Neural cell (in vitro differentiated cells): ENCODE results near the gene AVL9. TPM values are rescaled to one million over a fixed set of nuclear protein-coding genes. Genes with fewer than 3 reads are reported as not detected.

Experiments
- H2AFZ ChIP-seq: fragments of 200-600, 300-800 bp; sonication (generic), shearing (Covaris generic); 2 replicates; pipeline ENCODE4 v1.6.0; 2014; ENCODE audit warnings: low read depth, mild to moderate bottlenecking, antibody characterized with exemption, low read length, moderate library complexity
- H3F3A ChIP-seq: fragments of 200-600 bp; shearing (Covaris generic); 2 replicates; pipeline ENCODE4 v1.6.1; 2016; ENCODE audit warnings: mild to moderate bottlenecking, moderate library complexity, mixed read lengths, antibody characterized with exemption, low read length; ENCODE audit not compliant: insufficient read depth, poor library complexity, severe bottlenecking
- H3K27ac ChIP-seq: fragments of 200-600, 300-800 bp; sonication (generic), shearing (Covaris generic); 2 replicates; pipeline ENCODE4 v1.5.1; 2014; ENCODE audit warnings: mild to moderate bottlenecking, low read length, moderate library complexity
- H3K27me3 ChIP-seq: fragments of 300-800, 200-600 bp; sonication (generic), shearing (Covaris generic); 2 replicates; pipeline ENCODE4 v1.6.0; 2014; ENCODE audit warnings: mild to moderate bottlenecking, low read depth, low read length, moderate library complexity; ENCODE audit not compliant: insufficient read depth
- H3K36me3 ChIP-seq: fragments of 300-800, 200-600 bp; sonication (generic), shearing (Covaris generic); 2 replicates; pipeline ENCODE4 v1.5.1; 2014; ENCODE audit warnings: mild to moderate bottlenecking, antibody characterized with exemption, low read length, moderate library complexity; ENCODE audit not compliant: insufficient read depth
- H3K4me2 ChIP-seq: fragments of 300-800, 200-600 bp; sonication (generic), shearing (Covaris generic); 2 replicates; pipeline ENCODE4 v1.6.0; 2014; ENCODE audit warnings: mild to moderate bottlenecking, low read length
- H3K4me3 ChIP-seq: fragments of 300-800, 200-600 bp; sonication (generic), shearing (Covaris generic); 2 replicates; pipeline ENCODE4 v1.5.1; 2014; ENCODE audit warnings: mild to moderate bottlenecking, low read length, moderate library complexity
- H3K79me2 ChIP-seq: fragments of 200-600 bp; shearing (Covaris generic); replicated peaks from 2 replicates; pipeline ENCODE4 v1.6.0; 2014; ENCODE audit warnings: mild to moderate bottlenecking, low read length, moderate library complexity; ENCODE audit not compliant: insufficient read depth
- H3K9ac ChIP-seq: fragments of 300-800, 200-600 bp; sonication (generic), shearing (Covaris generic); 2 replicates; pipeline ENCODE4 v1.6.1; 2016; ENCODE audit warnings: mild to moderate bottlenecking, low read length, mixed read lengths
- H3K9me2 ChIP-seq: fragments of 200-600 bp; shearing (Covaris generic); 2 replicates; pipeline ENCODE4 v1.6.1; 2016; ENCODE audit warnings: mild to moderate bottlenecking, low read length, mixed read lengths; ENCODE audit not compliant: insufficient read depth
- H3K9me3 ChIP-seq: fragments of 200-600, 300-800 bp; sonication (generic), shearing (Covaris generic); 2 replicates; pipeline ENCODE4 v1.6.1; 2016; ENCODE audit warnings: mild to moderate bottlenecking, mixed run types, low read length, moderate library complexity, mixed read lengths
- H4K20me1 ChIP-seq: fragments of 200-600 bp; shearing (Covaris generic); 2 replicates; pipeline ENCODE4 v1.6.1; 2016; ENCODE audit warnings: mild to moderate bottlenecking, mixed run types; ENCODE audit not compliant: insufficient read depth
- CTCF ChIP-seq: fragments of 450-650 bp; IDR thresholded peaks from 2 replicates; pipeline ENCODE4 v1.5.1; 2014; ENCODE audit warnings: antibody characterized with exemption, mild to moderate bottlenecking, moderate library complexity; ENCODE audit not compliant: poor library complexity, severe bottlenecking
- EP300 ChIP-seq: fragments of 450-650 bp; conservative IDR thresholded peaks from 2 replicates; pipeline ENCODE4 v1.6.1; 2014; ENCODE audit warnings: antibody characterized with exemption, mild to moderate bottlenecking, moderate library complexity; ENCODE audit not compliant: poor library complexity, severe bottlenecking
- EZH2 ChIP-seq: fragments of 200-600, 300-800 bp; shearing (Covaris generic), sonication (generic); IDR thresholded peaks from 2 replicates; pipeline ENCODE4 v1.6.1; 2014; ENCODE audit warnings: antibody characterized with exemption, low read length, borderline replicate concordance, mild to moderate bottlenecking; ENCODE audit not compliant: insufficient read depth, poor library complexity, severe bottlenecking
- MXI1 ChIP-seq: fragments of 450-650 bp; conservative IDR thresholded peaks from 2 replicates; pipeline ENCODE4 v1.6.1; 2014; ENCODE audit warnings: antibody characterized with exemption, mild to moderate bottlenecking; ENCODE audit not compliant: poor library complexity, severe bottlenecking
- POLR2AphosphoS5 ChIP-seq: IDR thresholded peaks from 2 replicates; pipeline ENCODE4 v1.6.1; 2012
- RAD21 ChIP-seq: fragments of 450-650 bp; conservative IDR thresholded peaks from 2 replicates; pipeline ENCODE4 v1.6.1; 2014; ENCODE audit warnings: antibody characterized with exemption, mild to moderate bottlenecking, moderate library complexity
- SMC3 ChIP-seq: fragments of 450-650 bp; conservative IDR thresholded peaks from 2 replicates; pipeline ENCODE4 v1.6.1; 2014; ENCODE audit warnings: antibody characterized with exemption, mild to moderate bottlenecking, moderate library complexity; ENCODE audit not compliant: poor library complexity
- TAF1 ChIP-seq: IDR thresholded peaks from 2 replicates; pipeline ENCODE4 v1.6.1; 2012; ENCODE audit warnings: low read depth
- polyA plus RNA-seq: library from polyadenylated mRNA; depleted of rRNA; stranded (reverse); fragments of >200 nt; gene quantifications from 2 replicates; pipeline ENCODE4 v1.2.3, GENCODE V29; 2014
- TF ChIP-seq, protein P1 (sequence below): IDR thresholded peaks from 2 replicates; pipeline ENCODE4 v1.6.1; 2012; ENCODE audit warnings: borderline replicate concordance

AVL9 gene
- polyA plus RNA-seq, 1 donor from 2014 or later = 47.2 TPM

DNA sequence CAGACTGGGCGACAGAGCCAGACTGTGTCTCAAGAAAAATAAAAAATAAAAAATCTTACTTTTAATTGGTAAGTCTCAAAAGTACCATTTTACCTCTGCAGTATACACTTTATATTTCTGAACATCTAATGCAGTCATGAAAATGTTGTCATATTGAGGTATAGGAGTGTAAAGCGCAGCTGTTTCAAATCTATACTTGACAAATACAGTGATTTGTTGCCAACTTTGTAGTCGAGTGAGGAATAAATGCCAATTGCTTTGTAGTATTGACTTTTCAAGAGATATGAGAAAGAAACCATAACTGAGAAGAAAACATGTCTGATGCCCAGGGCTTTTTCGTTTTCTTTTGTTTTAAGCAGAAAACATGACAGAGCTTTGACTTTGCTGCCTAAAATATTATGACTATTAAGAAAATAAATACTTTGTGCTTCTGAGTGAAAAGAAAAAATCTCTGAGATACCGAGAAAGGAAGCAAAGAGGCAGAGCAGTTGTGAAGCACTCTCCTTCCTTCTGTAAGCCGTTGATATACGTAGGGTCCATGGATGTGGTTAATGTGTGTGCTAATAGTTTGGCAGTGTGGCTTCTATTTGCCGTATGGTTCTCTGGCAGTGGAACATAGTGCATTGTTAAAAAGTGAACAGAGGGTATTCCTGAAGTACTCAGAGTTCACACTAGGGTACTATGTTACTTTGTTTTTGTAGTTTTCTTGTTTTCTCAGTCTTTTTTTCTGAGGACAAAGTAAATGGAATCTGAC lies 38.2 kb downstream of the AVL9 start:
- H2AFZ ChIP-seq = no peak overlapping the region
- H3K27ac ChIP-seq = no peak overlapping the region
- H3K79me2 ChIP-seq = peaks cover 6% of the 10 kb centered on the region
- H3F3A ChIP-seq = no peaks in the 10 kb centered on the region
- no peaks in the 10 kb centered on the region for H4K20me1 ChIP-seq
- no peaks in the 10 kb centered on the region for H3K9me2 ChIP-seq
- no peak overlapping the region for H3K4me3 ChIP-seq
- H3K9me3 ChIP-seq = no peaks in the 10 kb centered on the region
- no peak overlapping the region for H3K9ac ChIP-seq
- no peak for TF ChIP-seq POLR2AphosphoS5
- TF ChIP-seq CTCF = no peak
- TF ChIP-seq SMC3 = no peak
- TF ChIP-seq RAD21 = no peak
- H3K27me3 ChIP-seq = no peaks in the 10 kb centered on the region
- no peak overlapping the region for H3K4me2 ChIP-seq
- no peaks in the 10 kb centered on the region for H3K36me3 ChIP-seq

GRCh38 chr7:32535162-32535702 lies 39.9 kb downstream of the AVL9 start:
- TF ChIP-seq, protein P1, sequence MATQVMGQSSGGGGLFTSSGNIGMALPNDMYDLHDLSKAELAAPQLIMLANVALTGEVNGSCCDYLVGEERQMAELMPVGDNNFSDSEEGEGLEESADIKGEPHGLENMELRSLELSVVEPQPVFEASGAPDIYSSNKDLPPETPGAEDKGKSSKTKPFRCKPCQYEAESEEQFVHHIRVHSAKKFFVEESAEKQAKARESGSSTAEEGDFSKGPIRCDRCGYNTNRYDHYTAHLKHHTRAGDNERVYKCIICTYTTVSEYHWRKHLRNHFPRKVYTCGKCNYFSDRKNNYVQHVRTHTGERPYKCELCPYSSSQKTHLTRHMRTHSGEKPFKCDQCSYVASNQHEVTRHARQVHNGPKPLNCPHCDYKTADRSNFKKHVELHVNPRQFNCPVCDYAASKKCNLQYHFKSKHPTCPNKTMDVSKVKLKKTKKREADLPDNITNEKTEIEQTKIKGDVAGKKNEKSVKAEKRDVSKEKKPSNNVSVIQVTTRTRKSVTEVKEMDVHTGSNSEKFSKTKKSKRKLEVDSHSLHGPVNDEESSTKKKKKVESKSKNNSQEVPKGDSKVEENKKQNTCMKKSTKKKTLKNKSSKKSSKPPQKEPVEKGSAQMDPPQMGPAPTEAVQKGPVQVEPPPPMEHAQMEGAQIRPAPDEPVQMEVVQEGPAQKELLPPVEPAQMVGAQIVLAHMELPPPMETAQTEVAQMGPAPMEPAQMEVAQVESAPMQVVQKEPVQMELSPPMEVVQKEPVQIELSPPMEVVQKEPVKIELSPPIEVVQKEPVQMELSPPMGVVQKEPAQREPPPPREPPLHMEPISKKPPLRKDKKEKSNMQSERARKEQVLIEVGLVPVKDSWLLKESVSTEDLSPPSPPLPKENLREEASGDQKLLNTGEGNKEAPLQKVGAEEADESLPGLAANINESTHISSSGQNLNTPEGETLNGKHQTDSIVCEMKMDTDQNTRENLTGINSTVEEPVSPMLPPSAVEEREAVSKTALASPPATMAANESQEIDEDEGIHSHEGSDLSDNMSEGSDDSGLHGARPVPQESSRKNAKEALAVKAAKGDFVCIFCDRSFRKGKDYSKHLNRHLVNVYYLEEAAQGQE = no peak
- TF ChIP-seq EZH2 = no peak
- no peak for TF ChIP-seq TAF1
- TF ChIP-seq EP300 = no peak
- no peak for TF ChIP-seq MXI1
- TF ChIP-seq POLR2AphosphoS5 = no peak
- no peak for TF ChIP-seq SMC3
- TF ChIP-seq CTCF = no peak
- TF ChIP-seq RAD21 = no peak
- no peaks in the 10 kb centered on the region for H3K27me3 ChIP-seq
- H3K36me3 ChIP-seq = no peaks in the 10 kb centered on the region
- H3K27ac ChIP-seq = no peak overlapping the region
- peaks cover 11% of the 10 kb centered on the region for H3K79me2 ChIP-seq
- H3F3A ChIP-seq = no peaks in the 10 kb centered on the region
- H3K4me2 ChIP-seq = no peak overlapping the region
- H2AFZ ChIP-seq = no peak overlapping the region
- no peaks in the 10 kb centered on the region for H4K20me1 ChIP-seq
- no peak overlapping the region for H3K4me3 ChIP-seq
- no peaks in the 10 kb centered on the region for H3K9me3 ChIP-seq
- H3K9me2 ChIP-seq = no peaks in the 10 kb centered on the region
- H3K9ac ChIP-seq = no peak overlapping the region
